Measurements from ENCODE around the gene PCDHB6.
"Not testable (repeated sequence)": the region's sequence is repeated elsewhere in the genome, so short reads cannot be mapped to it uniquely, and the experiment has no call there.

Gene PCDHB6

DNA sequence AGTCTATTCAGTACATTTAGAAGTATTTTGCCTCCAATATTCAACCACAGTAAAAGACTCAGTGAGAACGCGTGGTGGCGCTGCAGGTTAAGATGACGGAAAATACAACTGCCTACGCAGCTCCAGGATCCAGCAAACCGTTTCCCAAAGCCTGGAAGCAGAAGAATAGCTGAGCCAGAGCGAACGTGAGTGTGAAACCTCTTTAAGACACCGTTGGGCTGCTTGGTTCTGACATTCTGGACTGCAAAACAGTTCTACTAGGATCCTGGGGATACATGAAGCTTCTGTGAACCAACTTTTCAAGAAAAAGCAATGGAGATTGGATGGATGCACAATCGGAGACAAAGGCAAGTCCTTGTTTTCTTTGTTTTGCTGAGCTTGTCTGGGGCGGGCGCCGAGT is 32.4 kb downstream of the PCDHB6 start, which contains the start of gene PCDHB16:
Gene PCDHB16 (plus strand): TSS at position 140 of the 400 bp plus-strand sequence. CDS start 173 bp downstream, at position 313.
- peak within 1 kb of the TSS in 3 of 5 donors; percentile 10 to 48 (median 41) for H3K9ac ChIP-seq (ENCODE audit: low read length in 5 of 5)
- H3K36me3 ChIP-seq (ENCODE audit: control insufficient read depth in 5 of 5, insufficient read depth in 5 of 5, low read length in 5 of 5), result no peaks in the 10 kb centered on the region
- peaks cover 13 to 44% (median 20%) of the 10 kb centered on the region in 5 donors for H3K9me3 ChIP-seq (ENCODE audit: control insufficient read depth in 5 of 5, low read length in 5 of 5)
- no peak within 1 kb of the TSS for H3K27ac ChIP-seq (ENCODE audit: low read depth, low read length)
- H3K4me3 ChIP-seq (ENCODE audit: low read depth in 1 of 5, low read length in 5 of 5), result peak within 1 kb of the TSS; percentile 53 to 73 (median 58)
- peaks cover 0 to 11% (median 4%) of the 10 kb centered on the region in 5 donors for H3K4me1 ChIP-seq (ENCODE audit: control insufficient read depth in 5 of 5, insufficient read depth in 5 of 5, low read length in 5 of 5)
- H3K27me3 ChIP-seq (ENCODE audit: control insufficient read depth in 5 of 5, insufficient read depth in 4 of 5, low read length in 5 of 5), result peaks cover 0 to 17% (median 3%) of the 10 kb centered on the region in 5 donors

GRCh38 chr5:141184117-141184855 is 34.4 kb downstream of the PCDHB6 start:
- not testable (repeated sequence) for H3K27ac ChIP-seq (ENCODE audit: low read depth, low read length); H3K36me3 ChIP-seq (ENCODE audit: control insufficient read depth in 5 of 5, insufficient read depth in 5 of 5, low read length in 5 of 5); H3K9ac ChIP-seq (ENCODE audit: low read length in 5 of 5); H3K4me3 ChIP-seq (ENCODE audit: low read depth in 1 of 5, low read length in 5 of 5); H3K27me3 ChIP-seq (ENCODE audit: control insufficient read depth in 5 of 5, insufficient read depth in 4 of 5, low read length in 5 of 5)
- peaks cover 0 to 11% (median 4%) of the 10 kb centered on the region in 5 donors for H3K4me1 ChIP-seq (ENCODE audit: control insufficient read depth in 5 of 5, insufficient read depth in 5 of 5, low read length in 5 of 5)
- H3K9me3 ChIP-seq (ENCODE audit: control insufficient read depth in 5 of 5, low read length in 5 of 5), result peaks cover 7 to 43% (median 16%) of the 10 kb centered on the region in 5 donors

- Histone ChIP-seq H3K9ac (ENCODE audit: low read length in 5 of 5) (no peak within 1 kb of the TSS), H3K4me1 (ENCODE audit: control insufficient read depth in 5 of 5, insufficient read depth in 5 of 5, low read length in 5 of 5) (peaks cover 0 to 11% (median 4%) of the 10 kb centered on the region in 5 donors), H3K9me3 (ENCODE audit: control insufficient read depth in 5 of 5, low read length in 5 of 5) (peaks cover 5 to 42% (median 19%) of the 10 kb centered on the region in 5 donors), H3K27me3 (ENCODE audit: control insufficient read depth in 5 of 5, insufficient read depth in 4 of 5, low read length in 5 of 5) (peaks cover 0 to 6% (median 0%) of the 10 kb centered on the region in 5 donors), H3K4me3 (ENCODE audit: low read depth in 1 of 5, low read length in 5 of 5) (peak within 1 kb of the TSS; percentile 15 to 53 (median 42)), H3K36me3 (ENCODE audit: control insufficient read depth in 5 of 5, insufficient read depth in 5 of 5, low read length in 5 of 5) (no peaks in the 10 kb centered on the region), H3K27ac (ENCODE audit: low read depth, low read length) (no peak within 1 kb of the TSS)
Observed at GRCh38 chr5:141186897-141187512, 37.1 kb downstream of the PCDHB6 start, which contains the start of gene PCDHB9. PCDHB9 (plus strand) TSS chr5:141187161; CDS start chr5:141187319, 158 bp downstream.

- H3K4me3 ChIP-seq (ENCODE audit: low read depth in 1 of 5, low read length in 5 of 5), result peak overlapping the region in 2 of 5 donors; percentile 26 to 33
- not testable (repeated sequence) for H3K27ac ChIP-seq (ENCODE audit: low read depth, low read length); H3K9ac ChIP-seq (ENCODE audit: low read length in 5 of 5); H3K27me3 ChIP-seq (ENCODE audit: control insufficient read depth in 5 of 5, insufficient read depth in 4 of 5, low read length in 5 of 5); H3K4me1 ChIP-seq (ENCODE audit: control insufficient read depth in 5 of 5, insufficient read depth in 5 of 5, low read length in 5 of 5); H3K36me3 ChIP-seq (ENCODE audit: control insufficient read depth in 5 of 5, insufficient read depth in 5 of 5, low read length in 5 of 5)
- H3K9me3 ChIP-seq (ENCODE audit: control insufficient read depth in 5 of 5, low read length in 5 of 5), result peaks cover 11 to 43% (median 24%) of the 10 kb centered on the region in 5 donors
Observed at GRCh38 chr5:141188682-141189081, 38.8 kb downstream of the PCDHB6 start.

DNA sequence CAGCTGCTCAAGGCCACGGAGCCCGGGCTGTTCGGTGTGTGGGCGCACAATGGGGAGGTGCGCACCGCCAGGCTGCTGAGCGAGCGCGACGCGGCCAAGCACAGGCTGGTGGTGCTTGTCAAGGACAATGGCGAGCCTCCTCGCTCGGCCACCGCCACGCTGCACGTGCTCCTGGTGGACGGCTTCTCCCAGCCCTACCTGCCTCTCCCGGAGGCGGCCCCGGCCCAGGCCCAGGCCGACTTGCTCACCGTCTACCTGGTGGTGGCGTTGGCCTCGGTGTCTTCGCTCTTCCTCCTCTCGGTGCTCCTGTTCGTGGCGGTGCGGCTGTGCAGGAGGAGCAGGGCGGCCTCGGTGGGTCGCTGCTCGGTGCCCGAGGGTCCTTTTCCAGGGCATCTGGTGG is 39.3 kb downstream of the PCDHB6 start:
- not testable (repeated sequence) for H3K36me3 ChIP-seq (ENCODE audit: control insufficient read depth in 5 of 5, insufficient read depth in 5 of 5, low read length in 5 of 5); H3K4me1 ChIP-seq (ENCODE audit: control insufficient read depth in 5 of 5, insufficient read depth in 5 of 5, low read length in 5 of 5)

DNA sequence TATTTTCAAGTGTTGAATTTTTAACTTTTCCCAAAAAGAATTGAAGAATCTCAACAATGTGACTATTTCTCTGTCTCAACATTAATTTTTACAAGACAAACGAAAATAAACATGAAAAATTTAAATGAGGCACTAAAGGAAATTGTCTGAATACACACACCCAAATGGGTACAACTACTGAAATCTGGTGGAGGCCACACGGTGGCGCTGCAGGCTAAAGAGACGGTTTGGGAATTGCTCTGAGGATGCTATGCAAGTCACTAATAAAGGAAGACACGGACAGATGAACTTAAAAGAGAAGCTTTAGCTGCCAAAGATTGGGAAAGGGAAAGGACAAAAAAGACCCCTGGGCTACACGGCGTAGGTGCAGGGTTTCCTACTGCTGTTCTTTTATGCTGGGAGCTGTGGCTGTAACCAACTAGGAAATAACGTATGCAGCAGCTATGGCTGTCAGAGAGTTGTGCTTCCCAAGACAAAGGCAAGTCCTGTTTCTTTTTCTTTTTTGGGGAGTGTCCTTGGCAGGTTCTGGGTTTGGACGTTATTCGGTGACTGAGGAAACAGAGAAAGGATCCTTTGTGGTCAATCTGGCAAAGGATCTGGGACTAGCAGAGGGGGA is 42.4 kb downstream of the PCDHB6 start, which contains the start of gene PCDHB10:
Gene PCDHB10 (plus strand): TSS at position 244 of the 616 bp plus-strand sequence. CDS start 200 bp downstream, at position 444.
- H3K4me3 ChIP-seq (ENCODE audit: low read depth in 1 of 5, low read length in 5 of 5), result peak within 1 kb of the TSS; percentile 8 to 40 (median 33)
- no peak within 1 kb of the TSS for H3K9ac ChIP-seq (ENCODE audit: low read length in 5 of 5)
- H3K36me3 ChIP-seq (ENCODE audit: control insufficient read depth in 5 of 5, insufficient read depth in 5 of 5, low read length in 5 of 5), result no peaks in the 10 kb centered on the region
- peaks cover 0 to under 1% (median 0%) of the 10 kb centered on the region in 5 donors for H3K4me1 ChIP-seq (ENCODE audit: control insufficient read depth in 5 of 5, insufficient read depth in 5 of 5, low read length in 5 of 5)
- peaks cover 19 to 45% (median 34%) of the 10 kb centered on the region in 5 donors for H3K9me3 ChIP-seq (ENCODE audit: control insufficient read depth in 5 of 5, low read length in 5 of 5)
- H3K27me3 ChIP-seq (ENCODE audit: control insufficient read depth in 5 of 5, insufficient read depth in 4 of 5, low read length in 5 of 5), result peaks cover 0 to 3% (median 0%) of the 10 kb centered on the region in 5 donors
- H3K27ac ChIP-seq (ENCODE audit: low read depth, low read length), result no peak within 1 kb of the TSS

More for the DNA sequence above, 39.3 kb downstream of the PCDHB6 start:
- H3K27me3 ChIP-seq (ENCODE audit: control insufficient read depth in 5 of 5, insufficient read depth in 4 of 5, low read length in 5 of 5); H3K4me3 ChIP-seq (ENCODE audit: low read depth in 1 of 5, low read length in 5 of 5); H3K9ac ChIP-seq (ENCODE audit: low read length in 5 of 5); H3K27ac ChIP-seq (ENCODE audit: low read depth, low read length): not testable (repeated sequence)
- peaks cover 11 to 42% (median 23%) of the 10 kb centered on the region in 5 donors for H3K9me3 ChIP-seq (ENCODE audit: control insufficient read depth in 5 of 5, low read length in 5 of 5)

DNA sequence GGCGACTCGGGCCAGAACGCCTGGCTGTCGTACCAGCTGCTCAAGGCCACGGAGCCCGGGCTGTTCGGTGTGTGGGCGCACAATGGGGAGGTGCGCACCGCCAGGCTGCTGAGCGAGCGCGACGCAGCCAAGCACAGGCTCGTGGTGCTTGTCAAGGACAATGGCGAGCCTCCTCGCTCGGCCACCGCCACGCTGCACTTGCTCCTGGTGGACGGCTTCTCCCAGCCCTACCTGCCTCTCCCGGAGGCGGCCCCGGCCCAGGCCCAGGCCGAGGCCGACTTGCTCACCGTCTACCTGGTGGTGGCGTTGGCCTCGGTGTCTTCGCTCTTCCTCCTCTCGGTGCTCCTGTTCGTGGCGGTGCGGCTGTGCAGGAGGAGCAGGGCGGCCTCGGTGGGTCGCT is 44.5 kb downstream of the PCDHB6 start:
- H3K9ac ChIP-seq (ENCODE audit: low read length in 5 of 5); H3K27me3 ChIP-seq (ENCODE audit: control insufficient read depth in 5 of 5, insufficient read depth in 4 of 5, low read length in 5 of 5); H3K36me3 ChIP-seq (ENCODE audit: control insufficient read depth in 5 of 5, insufficient read depth in 5 of 5, low read length in 5 of 5); H3K27ac ChIP-seq (ENCODE audit: low read depth, low read length); H3K4me1 ChIP-seq (ENCODE audit: control insufficient read depth in 5 of 5, insufficient read depth in 5 of 5, low read length in 5 of 5); H3K4me3 ChIP-seq (ENCODE audit: low read depth in 1 of 5, low read length in 5 of 5): not testable (repeated sequence)
- peaks cover 19 to 44% (median 38%) of the 10 kb centered on the region in 5 donors for H3K9me3 ChIP-seq (ENCODE audit: control insufficient read depth in 5 of 5, low read length in 5 of 5)

GRCh38 chr5:141196363-141196762 is 46.5 kb downstream of the PCDHB6 start:
- Histone ChIP-seq H3K4me3 (ENCODE audit: low read depth in 1 of 5, low read length in 5 of 5) (no peak overlapping the region), H3K27me3 (ENCODE audit: control insufficient read depth in 5 of 5, insufficient read depth in 4 of 5, low read length in 5 of 5) (peaks cover 0 to 4% (median 0%) of the 10 kb centered on the region in 5 donors), H3K4me1 (ENCODE audit: control insufficient read depth in 5 of 5, insufficient read depth in 5 of 5, low read length in 5 of 5) (no peaks in the 10 kb centered on the region), H3K9me3 (ENCODE audit: control insufficient read depth in 5 of 5, low read length in 5 of 5) (peaks cover 32 to 57% (median 45%) of the 10 kb centered on the region in 5 donors), H3K36me3 (ENCODE audit: control insufficient read depth in 5 of 5, insufficient read depth in 5 of 5, low read length in 5 of 5) (peaks cover 0 to 3% (median 0%) of the 10 kb centered on the region in 5 donors), H3K9ac (ENCODE audit: low read length in 5 of 5) (no peak overlapping the region), H3K27ac (ENCODE audit: low read depth, low read length) (no peak overlapping the region)

DNA sequence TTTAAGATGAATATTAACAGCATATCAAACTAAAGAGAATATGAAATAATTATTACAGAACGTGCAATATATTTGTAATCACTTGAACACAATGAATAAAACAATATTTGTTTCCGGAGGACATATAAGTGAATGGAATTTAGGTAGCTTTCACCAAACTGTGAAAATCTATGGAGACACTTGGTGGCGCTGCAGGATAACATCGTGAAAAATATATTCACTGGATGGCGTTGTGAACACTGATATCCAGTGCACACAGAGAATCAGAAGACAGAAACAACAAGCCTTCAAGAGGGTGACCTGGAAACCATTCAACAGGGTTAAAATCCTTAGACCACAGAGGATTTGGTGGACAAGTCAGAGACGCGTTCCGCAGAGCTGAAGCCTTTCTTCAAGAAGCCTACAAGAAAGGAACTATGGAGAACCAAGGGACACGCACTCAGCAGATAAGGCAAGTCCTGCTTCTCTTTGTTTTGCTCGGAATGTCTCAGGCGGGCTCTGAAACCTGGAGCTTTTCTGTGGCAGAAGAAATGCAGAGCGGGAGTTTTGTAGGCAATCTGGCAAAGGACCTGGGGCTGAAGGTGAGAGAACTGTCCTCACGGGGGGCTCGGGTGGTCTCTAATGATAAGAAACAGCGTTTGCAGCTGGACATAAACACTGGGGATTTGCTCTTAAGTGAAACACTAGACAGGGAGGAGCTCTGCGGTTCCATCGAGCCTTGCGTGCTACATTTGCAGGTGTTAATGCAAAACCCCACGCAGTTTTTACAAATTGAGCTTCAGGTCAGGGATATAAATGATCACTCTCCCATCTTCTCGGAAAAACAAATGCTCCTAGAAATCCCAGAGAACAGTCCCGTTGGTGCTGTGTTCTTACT is 49.7 kb downstream of the PCDHB6 start, which contains the start of gene PCDHB11:
Gene PCDHB11 (plus strand): TSS at position 269 of the 877 bp plus-strand sequence. CDS start 148 bp downstream, at position 417.
- Histone ChIP-seq H3K4me3 (ENCODE audit: low read depth in 1 of 5, low read length in 5 of 5) (peak within 1 kb of the TSS; percentile 19 to 62 (median 41)), H3K36me3 (ENCODE audit: control insufficient read depth in 5 of 5, insufficient read depth in 5 of 5, low read length in 5 of 5) (peaks cover 0 to 3% (median 0%) of the 10 kb centered on the region in 5 donors), H3K9ac (ENCODE audit: low read length in 5 of 5) (no peak within 1 kb of the TSS), H3K27ac (ENCODE audit: low read depth, low read length) (no peak within 1 kb of the TSS), H3K4me1 (ENCODE audit: control insufficient read depth in 5 of 5, insufficient read depth in 5 of 5, low read length in 5 of 5) (no peaks in the 10 kb centered on the region), H3K27me3 (ENCODE audit: control insufficient read depth in 5 of 5, insufficient read depth in 4 of 5, low read length in 5 of 5) (peaks cover 0 to 4% (median 0%) of the 10 kb centered on the region in 5 donors), H3K9me3 (ENCODE audit: control insufficient read depth in 5 of 5, low read length in 5 of 5) (peaks cover 27 to 48% (median 37%) of the 10 kb centered on the region in 5 donors)
